GM21360 (cell line): Measurements from ENCODE around the gene BMP2.

ENCODE experiments used
- ATAC-seq: cut with Tn5 transposase; IDR thresholded peaks from one replicate; pipeline ENCODE4 v1.9.1; 2021; ENCODE audit warnings: mild to moderate bottlenecking, moderate library complexity; ENCODE audit not compliant: unreplicated experiment

Gene BMP2

DNA sequence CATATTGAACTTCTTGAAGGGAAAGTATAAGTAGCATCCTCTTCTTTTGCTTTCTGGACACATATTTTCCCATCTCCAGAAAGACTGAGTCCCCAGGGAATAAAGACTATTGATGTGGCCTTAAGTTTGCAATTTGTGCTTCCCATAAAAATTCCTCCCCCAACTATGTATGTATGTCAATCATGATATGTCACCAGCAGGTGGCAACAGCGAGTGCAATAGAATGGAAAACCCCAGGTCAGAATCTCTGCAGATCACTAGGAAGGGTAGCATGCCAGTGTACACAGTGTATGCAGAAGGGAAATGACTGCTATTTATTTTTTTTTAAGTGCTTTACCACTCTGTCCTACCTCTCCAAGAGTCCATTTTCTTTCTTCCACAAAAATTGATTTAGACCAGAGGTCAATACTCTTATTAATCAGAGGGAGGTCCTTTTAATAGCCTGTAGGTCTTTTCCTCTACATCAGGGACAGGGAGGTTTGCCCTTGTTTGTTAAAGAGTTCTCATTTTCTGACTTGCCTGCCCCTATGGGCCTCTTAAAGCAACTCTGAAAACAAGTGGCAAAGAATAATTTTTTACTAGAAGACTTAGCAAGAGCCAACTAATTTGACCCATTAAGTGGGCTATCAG lies 61.4 kb downstream of the BMP2 start:
- ATAC-seq: peak; percentile 94

DNA sequence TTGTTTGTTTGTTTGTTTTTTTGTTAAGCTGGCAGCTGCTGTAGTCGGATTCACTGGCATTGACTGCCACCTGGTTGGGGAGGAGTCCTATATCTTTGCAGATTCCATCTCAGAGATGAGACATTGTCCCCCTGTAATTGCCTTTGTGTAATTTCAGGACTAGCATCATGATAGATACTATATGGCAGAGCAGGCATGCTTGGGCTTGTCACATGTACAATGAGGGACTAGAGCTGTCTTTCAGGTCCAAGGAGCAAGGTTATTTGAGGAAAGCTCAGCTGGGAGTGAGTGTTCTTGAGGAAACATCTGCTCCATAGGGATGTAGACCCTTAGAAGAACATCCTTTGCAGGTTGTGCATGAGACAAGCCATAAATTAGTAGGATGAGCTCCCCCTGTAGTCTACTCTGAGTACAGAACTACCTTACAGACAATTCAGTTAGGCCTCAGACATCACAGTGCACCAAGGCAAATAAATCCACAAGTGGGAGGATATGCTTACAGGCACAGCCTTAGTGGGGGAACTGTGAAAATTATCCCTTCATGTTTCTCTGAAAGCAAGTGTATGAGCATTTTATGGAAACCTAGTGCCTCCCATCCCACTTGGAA lies 62.1 kb downstream of the BMP2 start:
- ATAC-seq: no peak
